ENCODE results near the gene ADAM12. TPM values are rescaled to one million over a fixed set of nuclear protein-coding genes. Genes with fewer than 3 reads are reported as not detected.

ADAM12 gene
- total RNA-seq, 2 donors from 2014 or later, result 0.46 TPM; not detected in 1

- Mint-ChIP-seq H3K27ac (no peak overlapping the region), H3K4me3 (no peak overlapping the region)
Observed at GRCh38 chr10:126375926-126376554, 12.2 kb downstream of the ADAM12 start.

DNA sequence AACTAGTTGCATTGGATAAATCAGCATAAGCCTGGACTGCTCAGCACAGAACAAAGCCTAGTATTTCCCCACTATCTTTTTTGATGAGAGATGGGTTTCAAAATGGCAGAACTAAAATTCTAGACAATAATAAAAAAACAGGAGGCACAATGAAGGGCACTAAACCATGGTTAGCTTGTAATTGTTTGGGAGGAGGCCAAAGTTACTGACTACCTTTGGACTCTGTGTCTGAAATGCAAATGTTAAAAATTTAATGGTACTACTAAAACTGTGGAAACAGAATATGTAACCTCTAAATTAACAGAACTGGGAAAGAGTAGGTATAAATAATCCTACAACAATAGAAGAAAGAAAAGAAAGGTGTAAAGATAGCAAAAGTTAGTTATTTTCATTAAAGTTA lies 13.0 kb downstream of the ADAM12 start:
- no peak overlapping the region for H3K27ac ChIP-seq (ENCODE audit: low read depth, low read length)

More at GRCh38 chr10:126375926-126376554, 12.2 kb downstream of the ADAM12 start:
- Histone ChIP-seq H3K27ac (ENCODE audit: low read depth, low read length) (no peak overlapping the region), H3K9me3 (ENCODE audit: control insufficient read depth, low read length) (peaks cover 36% of the 10 kb centered on the region), H3K27me3 (ENCODE audit: control insufficient read depth, insufficient read depth, low read length, poor library complexity, severe bottlenecking) (no peaks in the 10 kb centered on the region), H3K4me1 (ENCODE audit: control insufficient read depth, insufficient read depth, low read length) (no peaks in the 10 kb centered on the region), H3K36me3 (ENCODE audit: control insufficient read depth, insufficient read depth, low read length) (no peaks in the 10 kb centered on the region), H3K4me3 (ENCODE audit: low read length) (no peak overlapping the region), H3K9ac (ENCODE audit: extremely low read depth, low read length, poor library complexity, severe bottlenecking) (no peak overlapping the region)
- H3K36me3 Mint-ChIP-seq (ENCODE audit: low read depth), result no peaks in the 10 kb centered on the region
- TF ChIP-seq, protein P1, sequence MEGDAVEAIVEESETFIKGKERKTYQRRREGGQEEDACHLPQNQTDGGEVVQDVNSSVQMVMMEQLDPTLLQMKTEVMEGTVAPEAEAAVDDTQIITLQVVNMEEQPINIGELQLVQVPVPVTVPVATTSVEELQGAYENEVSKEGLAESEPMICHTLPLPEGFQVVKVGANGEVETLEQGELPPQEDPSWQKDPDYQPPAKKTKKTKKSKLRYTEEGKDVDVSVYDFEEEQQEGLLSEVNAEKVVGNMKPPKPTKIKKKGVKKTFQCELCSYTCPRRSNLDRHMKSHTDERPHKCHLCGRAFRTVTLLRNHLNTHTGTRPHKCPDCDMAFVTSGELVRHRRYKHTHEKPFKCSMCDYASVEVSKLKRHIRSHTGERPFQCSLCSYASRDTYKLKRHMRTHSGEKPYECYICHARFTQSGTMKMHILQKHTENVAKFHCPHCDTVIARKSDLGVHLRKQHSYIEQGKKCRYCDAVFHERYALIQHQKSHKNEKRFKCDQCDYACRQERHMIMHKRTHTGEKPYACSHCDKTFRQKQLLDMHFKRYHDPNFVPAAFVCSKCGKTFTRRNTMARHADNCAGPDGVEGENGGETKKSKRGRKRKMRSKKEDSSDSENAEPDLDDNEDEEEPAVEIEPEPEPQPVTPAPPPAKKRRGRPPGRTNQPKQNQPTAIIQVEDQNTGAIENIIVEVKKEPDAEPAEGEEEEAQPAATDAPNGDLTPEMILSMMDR (conservative IDR thresholded peaks at IDR 0.05), result no peak
- DNase-seq, result no peak
- H3K9me3 Mint-ChIP-seq, result peaks cover 36% of the 10 kb centered on the region
- no peaks in the 10 kb centered on the region for H3K4me1 Mint-ChIP-seq
- peaks cover 2% of the 10 kb centered on the region for H3K27me3 Mint-ChIP-seq (ENCODE audit: insufficient read depth)
- WGBS, 2 experiments (ENCODE audit: insufficient coverage in 1 of 2, insufficient read length in 1 of 2), result 100% methylated on average over 1 of the region's 1 CpG

GRCh38 chr10:126374435-126374834 lies 13.8 kb downstream of the ADAM12 start:
- Mint-ChIP-seq H3K27ac (no peak overlapping the region), H3K9me3 (peaks cover 33% of the 10 kb centered on the region), H3K4me3 (no peak overlapping the region), H3K4me1 (peaks cover 2% of the 10 kb centered on the region), H3K36me3 (ENCODE audit: low read depth) (no peaks in the 10 kb centered on the region), H3K27me3 (ENCODE audit: insufficient read depth) (no peaks in the 10 kb centered on the region)
- Histone ChIP-seq H3K36me3 (ENCODE audit: control insufficient read depth, insufficient read depth, low read length) (no peaks in the 10 kb centered on the region), H3K9me3 (ENCODE audit: control insufficient read depth, low read length) (peaks cover 36% of the 10 kb centered on the region), H3K4me1 (ENCODE audit: control insufficient read depth, insufficient read depth, low read length) (no peaks in the 10 kb centered on the region), H3K27ac (ENCODE audit: low read depth, low read length) (no peak overlapping the region), H3K27me3 (ENCODE audit: control insufficient read depth, insufficient read depth, low read length, poor library complexity, severe bottlenecking) (no peaks in the 10 kb centered on the region), H3K9ac (ENCODE audit: extremely low read depth, low read length, poor library complexity, severe bottlenecking) (no peak overlapping the region), H3K4me3 (ENCODE audit: low read length) (no peak overlapping the region)
- TF ChIP-seq, protein P1 (conservative IDR thresholded peaks at IDR 0.05), result no peak
- no peak for DNase-seq
- WGBS, 2 experiments (ENCODE audit: insufficient coverage in 1 of 2, insufficient read length in 1 of 2), result 77 to 86% methylated on average over 1 to 2 of the region's 2 CpGs

More for the DNA sequence above, 13.0 kb downstream of the ADAM12 start:
- no peak overlapping the region for H3K27ac Mint-ChIP-seq
- H3K4me1 Mint-ChIP-seq, result no peaks in the 10 kb centered on the region
- Histone ChIP-seq H3K9me3 (ENCODE audit: control insufficient read depth, low read length) (peaks cover 36% of the 10 kb centered on the region), H3K9ac (ENCODE audit: extremely low read depth, low read length, poor library complexity, severe bottlenecking) (no peak overlapping the region), H3K4me3 (ENCODE audit: low read length) (no peak overlapping the region), H3K36me3 (ENCODE audit: control insufficient read depth, insufficient read depth, low read length) (no peaks in the 10 kb centered on the region), H3K27me3 (ENCODE audit: control insufficient read depth, insufficient read depth, low read length, poor library complexity, severe bottlenecking) (no peaks in the 10 kb centered on the region), H3K4me1 (ENCODE audit: control insufficient read depth, insufficient read depth, low read length) (no peaks in the 10 kb centered on the region)
- no peaks in the 10 kb centered on the region for H3K27me3 Mint-ChIP-seq (ENCODE audit: insufficient read depth)
- H3K36me3 Mint-ChIP-seq (ENCODE audit: low read depth), result no peaks in the 10 kb centered on the region
- H3K4me3 Mint-ChIP-seq, result no peak overlapping the region
- TF ChIP-seq, protein P1 (conservative IDR thresholded peaks at IDR 0.05), result no peak
- DNase-seq, result no peak
- peaks cover 36% of the 10 kb centered on the region for H3K9me3 Mint-ChIP-seq

Data from endodermal cell (in vitro differentiated cells).